Measurements from ENCODE around the gene HNF1A. TPM values are rescaled to one million over a fixed set of nuclear protein-coding genes. Genes with fewer than 3 reads are reported as not detected.

Gene HNF1A
- total RNA-seq, 1 experiment from 2014 or later: not detected

DNA sequence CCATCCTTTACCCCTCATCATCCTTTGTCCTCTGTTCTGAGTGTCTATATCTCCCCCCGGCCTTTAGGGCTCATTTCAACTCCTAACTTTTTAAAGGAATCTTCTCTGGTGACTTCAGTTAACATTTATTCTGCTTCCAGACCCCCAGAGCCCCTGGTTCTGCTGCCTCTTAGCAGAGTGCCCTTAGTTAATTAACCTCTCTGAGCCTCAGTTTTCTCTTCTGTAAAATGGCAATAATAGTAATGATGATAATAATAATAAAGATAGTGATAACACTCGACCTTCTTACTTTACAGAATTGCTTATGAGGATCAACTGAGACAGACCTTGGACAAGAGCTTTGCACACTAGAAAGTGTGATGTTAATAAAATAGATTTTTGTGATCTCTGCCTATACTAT, 44.4 kb downstream of the HNF1A start:
- no peak overlapping the region for H3K27ac ChIP-seq (ENCODE audit: low read depth, low read length)
- no peaks in the 10 kb centered on the region for H4K20me1 ChIP-seq (ENCODE audit: insufficient read depth)
- ATAC-seq (no peak), DNase-seq (ENCODE audit: low read depth, low spot score) (no peak)
- no peaks in the 10 kb centered on the region for H3K79me2 ChIP-seq (ENCODE audit: insufficient read depth, low read length)
- no peak overlapping the region for H3K9ac ChIP-seq (ENCODE audit: low read length)
- CTCF ChIA-PET: no interaction called here
- no peak overlapping the region for H3K4me3 ChIP-seq (replicated peaks in 1 of 2; ENCODE audit: low read depth in 1 of 2, low read length in 2 of 2)
- TF ChIP-seq RAD21 (IDR thresholded peaks at IDR 0.05; ENCODE audit: low read depth): no peak
- TF ChIP-seq EZH2 (IDR thresholded peaks at IDR 0.05): no peak
- TF ChIP-seq SP1 (IDR thresholded peaks at IDR 0.05; ENCODE audit: low read depth): no peak
- TF ChIP-seq, protein P1, sequence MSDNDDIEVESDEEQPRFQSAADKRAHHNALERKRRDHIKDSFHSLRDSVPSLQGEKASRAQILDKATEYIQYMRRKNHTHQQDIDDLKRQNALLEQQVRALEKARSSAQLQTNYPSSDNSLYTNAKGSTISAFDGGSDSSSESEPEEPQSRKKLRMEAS (IDR thresholded peaks at IDR 0.05): no peak
- H2AFZ ChIP-seq (ENCODE audit: low read depth, low read length, poor library complexity, severe bottlenecking): no peak overlapping the region
- no peaks in the 10 kb centered on the region for H3K27me3 ChIP-seq (ENCODE audit: insufficient read depth, low read length)
- intact Hi-C loops (cut with micrococcal nuclease): no loop called here
- H3K36me3 ChIP-seq (ENCODE audit: control insufficient read depth in 1 of 2, insufficient read depth in 2 of 2, low read length in 2 of 2): no peaks in the 10 kb centered on the region
- RAD21 ChIA-PET (ENCODE audit: low non-redundant PET in 1 of 2, low total read pairs in 2 of 2, uncharacterized antibody in 2 of 2, unreplicated experiment in 2 of 2): no interaction called here
- H3K4me1 ChIP-seq (ENCODE audit: control insufficient read depth in 1 of 2, insufficient read depth in 2 of 2, low read length in 2 of 2): peaks cover 0 to 8% of the 10 kb centered on the region in 2 experiments; a peak in 1 of 4 replicates
- H3K9me3 ChIP-seq (ENCODE audit: control insufficient read depth in 1 of 2, insufficient read depth in 1 of 2, low read depth in 1 of 2, low read length in 2 of 2): no peaks in the 10 kb centered on the region
- H3K4me2 ChIP-seq (ENCODE audit: low read length): no peak overlapping the region
- POLR2A ChIA-PET: no interaction called here
- no peaks in the 10 kb centered on the region for H3K9me2 ChIP-seq (ENCODE audit: insufficient read depth)
- BruUV-seq (replicated peaks): no TSS peak

DNA sequence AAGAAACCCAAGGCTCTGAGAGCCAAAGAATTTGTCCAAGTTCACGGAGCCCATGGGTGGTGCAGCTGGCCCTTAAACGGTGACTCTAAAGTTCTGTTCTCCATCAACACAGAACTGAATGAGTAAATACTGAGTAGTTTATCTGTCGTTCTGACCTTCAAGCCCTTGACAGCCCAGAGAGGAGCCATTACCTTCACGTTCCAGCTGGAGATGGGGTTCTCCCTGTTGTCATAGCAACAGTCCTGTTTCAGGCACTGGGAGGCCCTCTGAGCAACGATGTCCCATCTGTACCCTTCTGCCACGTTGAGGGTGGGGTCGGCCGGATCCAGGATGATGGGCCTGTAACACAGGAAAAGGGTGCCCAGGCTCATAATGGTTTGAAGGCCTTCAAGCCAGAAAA, 45.5 kb downstream of the HNF1A start:
- Histone ChIP-seq H3K4me2 (ENCODE audit: low read length) (no peak overlapping the region), H3K9me2 (ENCODE audit: insufficient read depth) (no peaks in the 10 kb centered on the region), H3K4me3 (replicated peaks in 1 of 2; ENCODE audit: low read depth in 1 of 2, low read length in 2 of 2) (no peak overlapping the region), H4K20me1 (ENCODE audit: insufficient read depth) (no peaks in the 10 kb centered on the region), H3K27ac (ENCODE audit: low read depth, low read length) (no peak overlapping the region), H3K79me2 (ENCODE audit: insufficient read depth, low read length) (no peaks in the 10 kb centered on the region), H2AFZ (ENCODE audit: low read depth, low read length, poor library complexity, severe bottlenecking) (no peak overlapping the region), H3K36me3 (ENCODE audit: control insufficient read depth in 1 of 2, insufficient read depth in 2 of 2, low read length in 2 of 2) (no peaks in the 10 kb centered on the region), H3K27me3 (ENCODE audit: insufficient read depth, low read length) (no peaks in the 10 kb centered on the region), H3K4me1 (ENCODE audit: control insufficient read depth in 1 of 2, insufficient read depth in 2 of 2, low read length in 2 of 2) (peaks cover 0 to 8% of the 10 kb centered on the region in 2 experiments; a peak in 1 of 4 replicates), H3K9ac (ENCODE audit: low read length) (no peak overlapping the region), H3K9me3 (ENCODE audit: control insufficient read depth in 1 of 2, insufficient read depth in 1 of 2, low read depth in 1 of 2, low read length in 2 of 2) (no peaks in the 10 kb centered on the region)
- BruUV-seq (replicated peaks): no TSS peak
- DNase-seq (ENCODE audit: low read depth, low spot score) (no peak), ATAC-seq (no peak)
- RAD21 ChIA-PET (ENCODE audit: low non-redundant PET in 1 of 2, low total read pairs in 2 of 2, uncharacterized antibody in 2 of 2, unreplicated experiment in 2 of 2): no interaction called here
- POLR2A ChIA-PET: no interaction called here
- intact Hi-C loops (cut with micrococcal nuclease): no loop called here
- CTCF ChIA-PET: no interaction called here
- TF ChIP-seq ZFX (IDR thresholded peaks at IDR 0.05) (no peak), EGR1 (IDR thresholded peaks at IDR 0.05; ENCODE audit: low read depth) (no peak), RAD21 (IDR thresholded peaks at IDR 0.05; ENCODE audit: low read depth) (no peak), POLR2AphosphoS5 (IDR thresholded peaks at IDR 0.05; ENCODE audit: low read depth, low read length) (no peak), SIN3A (IDR thresholded peaks at IDR 0.05; ENCODE audit: low read depth) (no peak), ELF1 (IDR thresholded peaks at IDR 0.05; ENCODE audit: borderline replicate concordance, low read depth) (no peak), FOSL1 (IDR thresholded peaks at IDR 0.05; ENCODE audit: low read depth) (no peak), ZNF274 (IDR thresholded peaks at IDR 0.05; ENCODE audit: low read depth, low read length) (no peak), TCF7L2 (IDR thresholded peaks at IDR 0.05; ENCODE audit: borderline replicate concordance, extremely low read depth, insufficient read depth, insufficient read length) (no peak)
- TF ChIP-seq, protein P2, sequence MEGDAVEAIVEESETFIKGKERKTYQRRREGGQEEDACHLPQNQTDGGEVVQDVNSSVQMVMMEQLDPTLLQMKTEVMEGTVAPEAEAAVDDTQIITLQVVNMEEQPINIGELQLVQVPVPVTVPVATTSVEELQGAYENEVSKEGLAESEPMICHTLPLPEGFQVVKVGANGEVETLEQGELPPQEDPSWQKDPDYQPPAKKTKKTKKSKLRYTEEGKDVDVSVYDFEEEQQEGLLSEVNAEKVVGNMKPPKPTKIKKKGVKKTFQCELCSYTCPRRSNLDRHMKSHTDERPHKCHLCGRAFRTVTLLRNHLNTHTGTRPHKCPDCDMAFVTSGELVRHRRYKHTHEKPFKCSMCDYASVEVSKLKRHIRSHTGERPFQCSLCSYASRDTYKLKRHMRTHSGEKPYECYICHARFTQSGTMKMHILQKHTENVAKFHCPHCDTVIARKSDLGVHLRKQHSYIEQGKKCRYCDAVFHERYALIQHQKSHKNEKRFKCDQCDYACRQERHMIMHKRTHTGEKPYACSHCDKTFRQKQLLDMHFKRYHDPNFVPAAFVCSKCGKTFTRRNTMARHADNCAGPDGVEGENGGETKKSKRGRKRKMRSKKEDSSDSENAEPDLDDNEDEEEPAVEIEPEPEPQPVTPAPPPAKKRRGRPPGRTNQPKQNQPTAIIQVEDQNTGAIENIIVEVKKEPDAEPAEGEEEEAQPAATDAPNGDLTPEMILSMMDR (IDR thresholded peaks at IDR 0.05 in 2 of 3, conservative IDR thresholded peaks at IDR 0.05 in 1 of 3; ENCODE audit: borderline replicate concordance in 1 of 3, insufficient read depth in 1 of 3, low read depth in 2 of 3, low read length in 2 of 3): no peak
- TF ChIP-seq, protein P3, sequence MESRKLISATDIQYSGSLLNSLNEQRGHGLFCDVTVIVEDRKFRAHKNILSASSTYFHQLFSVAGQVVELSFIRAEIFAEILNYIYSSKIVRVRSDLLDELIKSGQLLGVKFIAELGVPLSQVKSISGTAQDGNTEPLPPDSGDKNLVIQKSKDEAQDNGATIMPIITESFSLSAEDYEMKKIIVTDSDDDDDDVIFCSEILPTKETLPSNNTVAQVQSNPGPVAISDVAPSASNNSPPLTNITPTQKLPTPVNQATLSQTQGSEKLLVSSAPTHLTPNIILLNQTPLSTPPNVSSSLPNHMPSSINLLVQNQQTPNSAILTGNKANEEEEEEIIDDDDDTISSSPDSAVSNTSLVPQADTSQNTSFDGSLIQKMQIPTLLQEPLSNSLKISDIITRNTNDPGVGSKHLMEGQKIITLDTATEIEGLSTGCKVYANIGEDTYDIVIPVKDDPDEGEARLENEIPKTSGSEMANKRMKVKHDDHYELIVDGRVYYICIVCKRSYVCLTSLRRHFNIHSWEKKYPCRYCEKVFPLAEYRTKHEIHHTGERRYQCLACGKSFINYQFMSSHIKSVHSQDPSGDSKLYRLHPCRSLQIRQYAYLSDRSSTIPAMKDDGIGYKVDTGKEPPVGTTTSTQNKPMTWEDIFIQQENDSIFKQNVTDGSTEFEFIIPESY (IDR thresholded peaks at IDR 0.05; ENCODE audit: extremely low read depth, insufficient replicate concordance, low read length): no peak
- TF ChIP-seq, protein P1 (IDR thresholded peaks at IDR 0.05): no peak
